Uterus (tissue), 4 donors: ENCODE data around the gene WWOX. TPM values are rescaled to one million over a fixed set of nuclear protein-coding genes. Genes with fewer than 3 reads are reported as not detected.

Source experiments
- DNase-seq, 2 donors: peaks; one replicate each; pipeline ENCODE4 v3.0.0-alpha.2; 2019 to 2020
- H3K27ac ChIP-seq, 2 donors: fragments of 200-600 bp; sonication (generic); 1 replicate in 1 of 2; 2 replicates in 1 of 2; pipeline ENCODE4 v1.5.1; 2016 to 2018
- H3K27me3 ChIP-seq, 2 donors: fragments of 200-600 bp; sonication (generic); one replicate each; pipeline ENCODE4 v1.5.1; 2018 to 2019; ENCODE audit warnings: control low read depth in 1 of 2
- H3K36me3 ChIP-seq, 2 donors: fragments of 200-600 bp; sonication (generic); one replicate each; pipeline ENCODE4 v1.5.1; 2019; ENCODE audit warnings: control low read depth in 1 of 2
- H3K4me1 ChIP-seq, 2 donors: fragments of 200-600 bp; sonication (generic); one replicate each; pipeline ENCODE4 v1.5.1; 2018 to 2019; ENCODE audit warnings: control low read depth in 1 of 2
- H3K4me3 ChIP-seq, 2 donors: fragments of 200-600 bp; sonication (generic); 1 replicate in 1 of 2; 2 replicates in 1 of 2; pipeline ENCODE4 v1.5.1; 2018 to 2019; ENCODE audit warnings: mild to moderate bottlenecking in 1 of 2
- H3K9me3 ChIP-seq, 2 donors: fragments of 200-600 bp; sonication (generic); one replicate each; pipeline ENCODE4 v1.5.1; 2019; ENCODE audit warnings: control low read depth in 1 of 2
- POLR2A ChIP-seq, 2 donors: fragments of 450-650 bp; IDR thresholded peaks; one replicate each; pipeline ENCODE4 v1.6.1; 2016; ENCODE audit warnings: antibody characterized with exemption in 2 of 2, mild to moderate bottlenecking in 1 of 2, moderate library complexity in 1 of 2
- intact Hi-C: fragments of 100-400 bp; cut with DNase I; formaldehyde crosslinking; loops from one replicate; pipeline ENCODE4 v1.15.1; 2023; ENCODE audit warnings: low total_unique reads
- total RNA-seq, 4 donors: library from RNA; depleted of rRNA in 3 of 4; stranded (reverse); fragments of >200 nt in 3 of 4; gene quantifications; one replicate each; pipeline versions ENCODE4 v1.1.0 to v1.2.4, GENCODE V29; 2014 to 2023
- TF ChIP-seq, protein P1 (sequence below), 4 experiments: fragments of 200-600 bp in 2 of 4; fragments of 450-650 bp in 2 of 4; sonication (generic) in 2 of 4; IDR thresholded peaks; one replicate each; pipeline ENCODE4 v1.5.1; 2016 to 2019; ENCODE audit warnings: antibody characterized with exemption in 4 of 4, mild to moderate bottlenecking in 2 of 4, moderate library complexity in 1 of 4
- donor health status: DM: yes; HTN: yes; CAD: no.

WWOX gene
- total RNA-seq, 4 donors from 2014 or later, result 34.1 to 99.9 (median 55.8) TPM

DNA sequence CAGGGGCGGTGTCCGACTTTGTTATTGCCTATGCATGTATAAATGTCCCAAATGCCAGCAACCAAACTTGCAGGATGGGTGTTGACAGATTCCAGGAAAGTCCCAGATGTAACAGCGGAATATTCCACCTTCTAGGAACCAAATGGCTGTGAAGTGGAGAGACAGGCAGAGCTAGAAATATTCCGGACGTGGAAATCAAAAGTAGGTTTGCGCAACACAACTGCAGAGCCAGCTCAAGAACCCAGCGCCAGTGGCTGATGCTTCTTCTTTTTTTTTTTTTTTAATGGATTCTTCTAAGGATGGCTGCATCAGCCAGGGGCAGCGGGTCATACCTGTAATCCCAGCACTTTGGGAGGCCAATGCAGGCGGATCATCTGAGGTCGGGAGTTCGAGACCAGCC lies 899.4 kb downstream of the WWOX start:
- H3K4me3 ChIP-seq, result no peak overlapping the region
- no peaks in the 10 kb centered on the region for H3K27me3 ChIP-seq
- intact Hi-C loops, result no loop called here
- H3K27ac ChIP-seq, result no peak overlapping the region
- no peaks in the 10 kb centered on the region for H3K36me3 ChIP-seq
- H3K9me3 ChIP-seq, result no peaks in the 10 kb centered on the region
- no peak for DNase-seq
- TF ChIP-seq, protein P1, sequence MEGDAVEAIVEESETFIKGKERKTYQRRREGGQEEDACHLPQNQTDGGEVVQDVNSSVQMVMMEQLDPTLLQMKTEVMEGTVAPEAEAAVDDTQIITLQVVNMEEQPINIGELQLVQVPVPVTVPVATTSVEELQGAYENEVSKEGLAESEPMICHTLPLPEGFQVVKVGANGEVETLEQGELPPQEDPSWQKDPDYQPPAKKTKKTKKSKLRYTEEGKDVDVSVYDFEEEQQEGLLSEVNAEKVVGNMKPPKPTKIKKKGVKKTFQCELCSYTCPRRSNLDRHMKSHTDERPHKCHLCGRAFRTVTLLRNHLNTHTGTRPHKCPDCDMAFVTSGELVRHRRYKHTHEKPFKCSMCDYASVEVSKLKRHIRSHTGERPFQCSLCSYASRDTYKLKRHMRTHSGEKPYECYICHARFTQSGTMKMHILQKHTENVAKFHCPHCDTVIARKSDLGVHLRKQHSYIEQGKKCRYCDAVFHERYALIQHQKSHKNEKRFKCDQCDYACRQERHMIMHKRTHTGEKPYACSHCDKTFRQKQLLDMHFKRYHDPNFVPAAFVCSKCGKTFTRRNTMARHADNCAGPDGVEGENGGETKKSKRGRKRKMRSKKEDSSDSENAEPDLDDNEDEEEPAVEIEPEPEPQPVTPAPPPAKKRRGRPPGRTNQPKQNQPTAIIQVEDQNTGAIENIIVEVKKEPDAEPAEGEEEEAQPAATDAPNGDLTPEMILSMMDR (IDR thresholded peaks at IDR 0.05), result no peak
- TF ChIP-seq POLR2A (IDR thresholded peaks at IDR 0.05), result no peak
- H3K4me1 ChIP-seq, result no peaks in the 10 kb centered on the region

DNA sequence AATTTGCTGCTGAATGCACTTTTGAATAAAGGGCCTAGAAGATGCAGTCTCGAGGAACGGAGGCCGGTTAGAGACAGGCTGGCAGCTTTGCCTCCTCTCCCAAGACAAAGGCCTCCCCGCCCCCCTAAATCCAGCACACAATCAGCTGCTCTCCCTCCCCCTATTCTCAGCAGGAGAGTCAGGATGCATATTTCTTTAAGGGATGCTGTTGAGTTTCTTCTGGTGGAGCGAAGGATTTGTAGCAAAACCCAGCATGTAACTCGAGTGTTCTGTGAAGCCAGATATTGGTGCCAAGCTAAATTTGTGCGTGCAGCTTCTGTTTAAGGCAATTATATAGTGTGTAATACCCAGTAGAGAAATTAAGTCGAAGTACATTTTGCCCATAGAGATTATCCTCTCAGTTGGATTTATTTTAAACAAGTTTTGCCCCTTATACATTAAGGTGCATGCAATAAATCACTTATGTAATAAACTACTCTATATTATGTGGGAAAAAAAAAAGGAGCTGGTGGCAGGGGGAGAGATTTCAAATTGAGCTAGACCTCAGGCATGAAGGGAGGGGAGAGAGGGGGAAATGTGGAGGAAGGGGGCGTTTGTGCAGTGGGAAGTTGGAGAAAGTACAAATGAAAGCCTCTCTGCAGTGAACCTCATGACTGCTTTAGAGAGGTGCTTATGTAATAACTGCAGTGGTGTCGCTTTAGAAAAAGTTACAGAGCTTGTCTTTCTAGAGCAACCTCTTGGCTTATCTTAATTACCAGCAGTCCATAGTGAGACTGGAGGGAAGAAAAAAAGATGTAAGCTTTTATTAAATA lies 901.9 kb downstream of the WWOX start:
- DNase-seq, result no peak
- intact Hi-C loops, result no loop called here
- Histone ChIP-seq H3K27ac (no peak overlapping the region), H3K4me1 (no peaks in the 10 kb centered on the region), H3K36me3 (no peaks in the 10 kb centered on the region), H3K4me3 (no peak overlapping the region), H3K27me3 (no peaks in the 10 kb centered on the region), H3K9me3 (no peaks in the 10 kb centered on the region)
- TF ChIP-seq, protein P1 (IDR thresholded peaks at IDR 0.05), result no peak
- TF ChIP-seq POLR2A (IDR thresholded peaks at IDR 0.05), result no peak

- Histone ChIP-seq H3K27ac (no peak overlapping the region), H3K9me3 (no peaks in the 10 kb centered on the region), H3K4me1 (no peaks in the 10 kb centered on the region), H3K36me3 (no peaks in the 10 kb centered on the region), H3K27me3 (no peaks in the 10 kb centered on the region), H3K4me3 (no peak overlapping the region)
- TF ChIP-seq POLR2A (IDR thresholded peaks at IDR 0.05), result no peak
- TF ChIP-seq, protein P1 (IDR thresholded peaks at IDR 0.05), result no peak
- no peak for DNase-seq
- intact Hi-C loops, result no loop called here
These were observed 903.7 kb downstream of the WWOX start for GRCh38 chr16:79003026-79003609.

GRCh38 chr16:79004309-79004708 lies 904.9 kb downstream of the WWOX start:
- H3K27me3 ChIP-seq, result no peaks in the 10 kb centered on the region
- H3K27ac ChIP-seq, result no peak overlapping the region
- intact Hi-C loops, result no loop called here
- H3K9me3 ChIP-seq, result no peaks in the 10 kb centered on the region
- no peaks in the 10 kb centered on the region for H3K36me3 ChIP-seq
- no peaks in the 10 kb centered on the region for H3K4me1 ChIP-seq
- TF ChIP-seq POLR2A (IDR thresholded peaks at IDR 0.05), result no peak
- TF ChIP-seq, protein P1 (IDR thresholded peaks at IDR 0.05), result no peak
- no peak overlapping the region for H3K4me3 ChIP-seq
- no peak for DNase-seq

DNA sequence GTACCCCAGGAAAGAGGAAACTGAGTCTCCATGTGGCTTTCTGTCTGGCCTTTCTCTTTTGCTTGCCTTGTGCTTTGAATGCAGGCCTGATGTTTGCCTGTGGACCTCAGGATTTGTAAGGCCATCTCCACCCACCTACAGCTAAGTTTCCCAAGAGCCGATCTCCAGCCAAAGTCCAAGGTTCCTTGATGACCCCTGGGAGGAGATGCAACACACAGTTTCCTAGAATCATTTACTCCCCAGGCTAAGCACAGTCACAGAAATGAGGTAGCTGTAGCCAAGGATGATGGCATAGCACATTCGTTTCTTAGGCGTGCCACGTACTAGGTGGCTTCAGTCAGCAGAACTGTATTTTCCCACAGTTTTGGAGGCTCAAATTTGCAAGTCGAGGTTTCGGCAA lies 905.6 kb downstream of the WWOX start:
- no peak for TF ChIP-seq POLR2A (IDR thresholded peaks at IDR 0.05)
- TF ChIP-seq, protein P1 (IDR thresholded peaks at IDR 0.05), result no peak

More for the DNA sequence above, 905.6 kb downstream of the WWOX start:
- H3K27me3 ChIP-seq, result no peaks in the 10 kb centered on the region
- no peak overlapping the region for H3K4me3 ChIP-seq
- no peak for DNase-seq
- no peaks in the 10 kb centered on the region for H3K9me3 ChIP-seq
- intact Hi-C loops, result no loop called here
- H3K4me1 ChIP-seq, result no peaks in the 10 kb centered on the region
- no peak overlapping the region for H3K27ac ChIP-seq
- no peaks in the 10 kb centered on the region for H3K36me3 ChIP-seq
